HepG2 (cell line): ENCODE results near the gene NDUFAF3. TPM values are rescaled to one million over a fixed set of nuclear protein-coding genes. Genes with fewer than 3 reads are reported as not detected.

Experiments
- ARID2 ChIP-seq: sonication (generic); formaldehyde crosslinking; IDR thresholded peaks from 2 replicates; pipeline ENCODE4 v1.8.1; 2022; ENCODE audit warnings: mild to moderate bottlenecking, missing genetic modification reagents, borderline replicate concordance
- DRAP1 ChIP-seq: IDR thresholded peaks from 2 replicates; pipeline ENCODE4 v1.6.1; 2016; ENCODE audit warnings: missing genetic modification reagents, missing compliant biosample characterization
- GABPB1 ChIP-seq: IDR thresholded peaks from 2 replicates; pipeline ENCODE4 v1.6.1; 2016; ENCODE audit warnings: mild to moderate bottlenecking, missing genetic modification reagents, moderate library complexity, missing compliant biosample characterization
- HNF4G ChIP-seq, 2 experiments: sonication (generic) in 1 of 2; formaldehyde crosslinking in 1 of 2; IDR thresholded peaks; 2 replicates each; pipeline versions ENCODE4 v1.4.0 to v1.6.1; 2011 to 2020; ENCODE audit warnings: borderline replicate concordance in 2 of 2, low read depth in 2 of 2, mild to moderate bottlenecking in 2 of 2, low read length in 1 of 2, missing genetic modification reagents in 1 of 2, moderate library complexity in 1 of 2
- HNRNPL ChIP-seq: fragments of 200-400 bp; formaldehyde crosslinking; IDR thresholded peaks from 2 replicates; pipeline ENCODE4 v1.6.1; 2017; ENCODE audit warnings: mild to moderate bottlenecking, low read depth, low read length
- ISL2 ChIP-seq: sonication (generic); formaldehyde crosslinking; IDR thresholded peaks from 2 replicates; pipeline ENCODE4 v1.5.0; 2020; ENCODE audit warnings: missing genetic modification reagents
- JUN ChIP-seq: sonication (generic); formaldehyde crosslinking; IDR thresholded peaks from 2 replicates; pipeline ENCODE4 v1.4.0; 2020; ENCODE audit warnings: mild to moderate bottlenecking, missing genetic modification reagents
- JUNB ChIP-seq: sonication (generic); formaldehyde crosslinking; IDR thresholded peaks from 2 replicates; pipeline ENCODE4 v1.8.0; 2022; ENCODE audit warnings: missing genetic modification reagents, mild to moderate bottlenecking, borderline replicate concordance
- KLF6 ChIP-seq: IDR thresholded peaks from 2 replicates; pipeline ENCODE4 v1.8.0; 2016; ENCODE audit warnings: missing biosample characterization, missing genetic modification reagents
- MED13 ChIP-seq: sonication (generic); formaldehyde crosslinking; IDR thresholded peaks from 2 replicates; pipeline ENCODE4 v1.5.0; 2020; ENCODE audit warnings: missing genetic modification reagents
- NCOA2 ChIP-seq: sonication (generic); formaldehyde crosslinking; IDR thresholded peaks from 2 replicates; pipeline ENCODE4 v1.8.0; 2022; ENCODE audit warnings: inconsistent platforms
- PHF5A ChIP-seq: IDR thresholded peaks from one replicate; pipeline ENCODE4 v1.6.1; 2018; ENCODE audit warnings: low read depth, missing genetic modification reagents; ENCODE audit not compliant: unreplicated experiment
- PHF8 ChIP-seq: sonication (generic); formaldehyde crosslinking; IDR thresholded peaks from 2 replicates; pipeline ENCODE4 v1.5.0; 2020; ENCODE audit warnings: missing genetic modification reagents
- SIX1 ChIP-seq: sonication (generic); formaldehyde crosslinking; IDR thresholded peaks from 2 replicates; pipeline ENCODE4 v1.4.0; 2020; ENCODE audit warnings: missing genetic modification reagents, borderline replicate concordance
- TEAD3 ChIP-seq: optimal IDR thresholded peaks from 2 replicates; pipeline ENCODE3; 2016; ENCODE audit warnings: borderline replicate concordance
- TRIM24 ChIP-seq: sonication (generic); formaldehyde crosslinking; IDR thresholded peaks from 2 replicates; pipeline ENCODE4 v1.8.0; 2022; ENCODE audit warnings: mild to moderate bottlenecking, missing genetic modification reagents
- TSC22D2 ChIP-seq: sonication (generic); formaldehyde crosslinking; IDR thresholded peaks from 2 replicates; pipeline ENCODE4 v1.5.1; 2020; ENCODE audit warnings: missing genetic modification reagents, mild to moderate bottlenecking, borderline replicate concordance
- ZGPAT ChIP-seq: IDR thresholded peaks from 2 replicates; pipeline ENCODE4 v1.6.1; 2016; ENCODE audit warnings: mild to moderate bottlenecking
- ZNF3 ChIP-seq: IDR thresholded peaks from 2 replicates; pipeline ENCODE4 v1.7.0; 2017; ENCODE audit warnings: inconsistent platforms
- ZNF333 ChIP-seq: sonication (generic); formaldehyde crosslinking; IDR thresholded peaks from 2 replicates; pipeline ENCODE4 v1.4.0; 2020; ENCODE audit warnings: mild to moderate bottlenecking, missing genetic modification reagents, borderline replicate concordance
- ZNF605 ChIP-seq: sonication (generic); formaldehyde crosslinking; IDR thresholded peaks from 2 replicates; pipeline ENCODE4 v1.8.0; 2022; ENCODE audit warnings: mild to moderate bottlenecking, missing genetic modification reagents
- ZNF841 ChIP-seq: sonication (generic); formaldehyde crosslinking; IDR thresholded peaks from 2 replicates; pipeline ENCODE4 v1.8.1; 2023; ENCODE audit warnings: missing genetic modification reagents, borderline replicate concordance
- polyA plus RNA-seq, 8 experiments: library from polyadenylated mRNA; depleted of rRNA in 3 of 8; stranded (reverse) in 7 of 8; unstranded in 1 of 8; fragments of >200 nt; fragmentation: Illumina TruSeq in 4 of 8; extraction: Trizol in 4 of 8; gene quantifications; 2 replicates each; pipeline versions ENCODE4 v1.2.1 to v1.2.3, GENCODE V29; 2011 to 2016; ENCODE audit warnings: low read depth in 4 of 8, missing spikeins in 1 of 8, mixed read lengths in 1 of 8; ENCODE audit not compliant: insufficient read depth in 1 of 8
- total RNA-seq, 5 experiments: library from RNA; depleted of rRNA; stranded (reverse); fragments of >200 nt; fragmentation: Illumina TruSeq; extraction: Trizol; gene quantifications; 2 replicates each; pipeline ENCODE4 v1.2.3, GENCODE V29; 2016; ENCODE audit warnings: low read depth in 1 of 5
- TF ChIP-seq, protein P1 (sequence below): sonication (generic); formaldehyde crosslinking; conservative IDR thresholded peaks from 2 replicates; pipeline ENCODE4 v1.8.0; 2022; ENCODE audit warnings: missing genetic modification reagents
- TF ChIP-seq, protein P2 (sequence below): sonication (generic); formaldehyde crosslinking; IDR thresholded peaks from 2 replicates; pipeline ENCODE4 v1.5.1; 2020; ENCODE audit warnings: missing genetic modification reagents, mild to moderate bottlenecking, borderline replicate concordance
- TF ChIP-seq, protein P3 (sequence below): sonication (generic); formaldehyde crosslinking; IDR thresholded peaks from 2 replicates; pipeline ENCODE4 v1.4.0; 2020; ENCODE audit warnings: missing genetic modification reagents, low read depth, mild to moderate bottlenecking, borderline replicate concordance

Gene NDUFAF3
- total and polyA plus RNA-seq, 2 of the 13 experiments (the other 11 are each of a cell fraction or from before 2014, with no cell fraction given): 39.0 to 50.0 TPM

DNA sequence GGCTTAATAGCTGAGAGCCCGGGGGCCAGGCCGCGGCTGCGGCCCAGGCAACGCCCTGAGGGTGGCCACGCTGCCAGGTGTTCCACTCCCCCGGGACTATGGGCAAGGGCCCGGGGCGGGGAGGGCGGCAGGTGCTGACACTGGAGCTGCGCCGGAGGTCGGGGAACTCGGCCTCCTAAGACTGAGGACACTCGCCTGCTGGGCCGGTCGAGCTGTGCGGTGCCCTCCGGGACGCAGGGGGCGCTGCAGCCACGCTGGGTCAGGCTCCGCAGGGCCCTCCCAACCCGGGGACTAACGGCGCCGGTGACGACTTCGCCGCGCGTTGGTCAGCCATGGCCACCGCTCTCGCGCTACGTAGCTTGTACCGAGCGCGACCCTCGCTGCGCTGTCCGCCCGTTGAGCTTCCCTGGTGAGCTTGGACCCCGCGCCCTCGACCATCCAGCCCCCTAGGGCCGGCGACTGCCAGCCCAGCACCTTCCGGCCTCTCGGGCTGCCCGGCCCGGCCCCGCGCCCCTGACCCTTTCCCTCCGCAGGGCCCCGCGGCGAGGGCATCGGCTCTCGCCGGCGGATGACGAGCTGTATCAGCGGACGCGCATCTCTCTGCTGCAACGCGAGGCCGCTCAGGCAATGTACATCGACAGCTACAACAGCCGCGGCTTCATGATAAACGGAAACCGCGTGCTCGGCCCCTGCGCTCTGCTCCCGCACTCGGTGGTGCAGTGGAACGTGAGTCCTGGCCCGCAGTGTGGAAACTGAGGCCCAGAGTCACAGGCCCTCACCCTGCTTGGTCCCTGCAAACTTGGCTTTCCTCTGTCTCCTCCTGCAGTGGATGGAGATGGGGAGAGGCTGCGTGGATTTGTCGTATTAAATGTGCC is at the start of gene NDUFAF3 (continued):
- TF ChIP-seq, protein P1, sequence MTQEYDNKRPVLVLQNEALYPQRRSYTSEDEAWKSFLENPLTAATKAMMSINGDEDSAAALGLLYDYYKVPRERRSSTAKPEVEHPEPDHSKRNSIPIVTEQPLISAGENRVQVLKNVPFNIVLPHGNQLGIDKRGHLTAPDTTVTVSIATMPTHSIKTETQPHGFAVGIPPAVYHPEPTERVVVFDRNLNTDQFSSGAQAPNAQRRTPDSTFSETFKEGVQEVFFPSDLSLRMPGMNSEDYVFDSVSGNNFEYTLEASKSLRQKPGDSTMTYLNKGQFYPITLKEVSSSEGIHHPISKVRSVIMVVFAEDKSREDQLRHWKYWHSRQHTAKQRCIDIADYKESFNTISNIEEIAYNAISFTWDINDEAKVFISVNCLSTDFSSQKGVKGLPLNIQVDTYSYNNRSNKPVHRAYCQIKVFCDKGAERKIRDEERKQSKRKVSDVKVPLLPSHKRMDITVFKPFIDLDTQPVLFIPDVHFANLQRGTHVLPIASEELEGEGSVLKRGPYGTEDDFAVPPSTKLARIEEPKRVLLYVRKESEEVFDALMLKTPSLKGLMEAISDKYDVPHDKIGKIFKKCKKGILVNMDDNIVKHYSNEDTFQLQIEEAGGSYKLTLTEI (CRISPR knock-in tag): no peak
- no peak for TF ChIP-seq ZNF841 (CRISPR knock-in tag)
- TF ChIP-seq SIX1: peak; percentile 14
- TF ChIP-seq, protein P2, sequence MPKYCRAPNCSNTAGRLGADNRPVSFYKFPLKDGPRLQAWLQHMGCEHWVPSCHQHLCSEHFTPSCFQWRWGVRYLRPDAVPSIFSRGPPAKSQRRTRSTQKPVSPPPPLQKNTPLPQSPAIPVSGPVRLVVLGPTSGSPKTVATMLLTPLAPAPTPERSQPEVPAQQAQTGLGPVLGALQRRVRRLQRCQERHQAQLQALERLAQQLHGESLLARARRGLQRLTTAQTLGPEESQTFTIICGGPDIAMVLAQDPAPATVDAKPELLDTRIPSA (CRISPR knock-in tag): no peak
- TF ChIP-seq PHF5A (CRISPR knock-in tag): peak; percentile 54
- TF ChIP-seq TEAD3: peak; percentile 39
- TF ChIP-seq JUN (CRISPR knock-in tag): no peak
- TF ChIP-seq GABPB1 (CRISPR knock-in tag): peak; percentile 91
- peak; percentile 17; the same call in 1 of the 2 replicates for TF ChIP-seq HNRNPL
- 0 out of 2 replicates have a peak, but pooled peaks have one; percentile 19 for TF ChIP-seq ARID2 (CRISPR knock-in tag)
- TF ChIP-seq HNF4G (IDR thresholded peaks at IDR 0.05; ENCODE audit: borderline replicate concordance, low read depth, low read length): no peak
- no peak for TF ChIP-seq HNF4G (CRISPR knock-in tag; IDR thresholded peaks at IDR 0.05; ENCODE audit: borderline replicate concordance, low read depth)
- TF ChIP-seq ZNF3 (CRISPR knock-in tag): no peak
- TF ChIP-seq ZGPAT (CRISPR knock-in tag): peak; percentile 74; the same call in 1 of the 2 replicates
- TF ChIP-seq TRIM24 (CRISPR knock-in tag): no peak
- peak; percentile 65; the same call in 1 of the 2 replicates for TF ChIP-seq MED13 (CRISPR knock-in tag)
- no peak for TF ChIP-seq DRAP1 (CRISPR knock-in tag)
- TF ChIP-seq PHF8 (CRISPR knock-in tag): peak; percentile 83
- TF ChIP-seq TSC22D2 (CRISPR knock-in tag): no peak
- 0 out of 2 replicates have a peak, but pooled peaks have one; percentile 59 for TF ChIP-seq ISL2 (CRISPR knock-in tag)
- peak; percentile 89; the same call in 1 of the 2 replicates for TF ChIP-seq ZNF333 (CRISPR knock-in tag)
- TF ChIP-seq, protein P3, sequence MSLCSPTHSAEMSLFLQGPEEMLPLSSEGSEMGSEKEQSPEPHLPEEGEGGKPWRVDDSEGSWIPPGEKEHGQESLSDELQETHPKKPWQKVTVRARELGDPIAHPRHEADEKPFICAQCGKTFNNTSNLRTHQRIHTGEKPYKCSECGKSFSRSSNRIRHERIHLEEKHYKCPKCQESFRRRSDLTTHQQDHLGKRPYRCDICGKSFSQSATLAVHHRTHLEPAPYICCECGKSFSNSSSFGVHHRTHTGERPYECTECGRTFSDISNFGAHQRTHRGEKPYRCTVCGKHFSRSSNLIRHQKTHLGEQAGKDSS (CRISPR knock-in tag): no peak; the same call in 1 of the 2 replicates
- no peak; the same call in 1 of the 2 replicates for TF ChIP-seq KLF6 (CRISPR knock-in tag)
- TF ChIP-seq ZNF605: peak; percentile 84
- TF ChIP-seq JUNB (CRISPR knock-in tag): no peak
- TF ChIP-seq NCOA2 (CRISPR knock-in tag): 0 out of 2 replicates have a peak, but pooled peaks have one; percentile 21
